Hepatocyte (in vitro differentiated cells): ENCODE data around the gene SLC34A3. TPM values are rescaled to one million over a fixed set of nuclear protein-coding genes. Genes with fewer than 3 reads are reported as not detected.

Source experiments
- DNase-seq: peaks from one replicate; pipeline ENCODE4 v3.0.0-alpha.2; 2016; ENCODE audit warnings: low spot score
- H2AFZ ChIP-seq: fragments of 200-600 bp; sonication (generic); 2 replicates; pipeline ENCODE4 v1.6.0; 2016; ENCODE audit warnings: antibody characterized with exemption, mild to moderate bottlenecking
- H3K27ac ChIP-seq: fragments of 200-600 bp; sonication (generic); 2 replicates; pipeline ENCODE4 v1.5.1; 2016; ENCODE audit warnings: mild to moderate bottlenecking
- H3K27me3 ChIP-seq: fragments of 200-600 bp; sonication (generic); 2 replicates; pipeline ENCODE4 v1.6.1; 2016
- H3K36me3 ChIP-seq: fragments of 200-600 bp; sonication (generic); replicated peaks from 2 replicates; pipeline ENCODE4 v1.5.1; 2016; ENCODE audit warnings: low read depth; ENCODE audit not compliant: insufficient read depth
- H3K4me1 ChIP-seq: fragments of 200-600 bp; sonication (generic); 2 replicates; pipeline ENCODE4 v1.5.1; 2016; ENCODE audit warnings: mild to moderate bottlenecking, moderate library complexity; ENCODE audit not compliant: insufficient read depth
- H3K4me2 ChIP-seq: fragments of 200-600 bp; sonication (generic); 2 replicates; pipeline ENCODE4 v1.6.0; 2016
- H3K4me3 ChIP-seq: fragments of 200-600 bp; sonication (generic); 2 replicates; pipeline ENCODE4 v1.5.1; 2016; ENCODE audit warnings: mild to moderate bottlenecking
- H3K79me2 ChIP-seq: fragments of 200-600 bp; sonication (generic); 2 replicates; pipeline ENCODE4 v1.6.0; 2017; ENCODE audit warnings: mild to moderate bottlenecking
- H3K9me2 ChIP-seq: fragments of 200-600 bp; sonication (generic); replicated peaks from 2 replicates; pipeline ENCODE4 v1.6.0; 2017; ENCODE audit warnings: mild to moderate bottlenecking; ENCODE audit not compliant: insufficient read depth
- H3K9me3 ChIP-seq: fragments of 200-600 bp; sonication (generic); 2 replicates; pipeline ENCODE4 v1.5.1; 2016; ENCODE audit warnings: low read depth, mild to moderate bottlenecking
- H4K20me1 ChIP-seq: fragments of 200-600 bp; sonication (generic); 2 replicates; pipeline ENCODE4 v1.6.0; 2016; ENCODE audit warnings: mild to moderate bottlenecking; ENCODE audit not compliant: insufficient read depth, poor library complexity, severe bottlenecking
- EZH2 ChIP-seq: fragments of 200-600 bp; sonication (generic); IDR thresholded peaks from 2 replicates; pipeline ENCODE4 v1.6.1; 2016; ENCODE audit warnings: antibody characterized with exemption, mild to moderate bottlenecking, borderline replicate concordance
- EZH2phosphoT487 ChIP-seq: fragments of 200-600 bp; sonication (generic); IDR thresholded peaks from one replicate; pipeline ENCODE4 v1.6.1; 2018; ENCODE audit warnings: antibody characterized with exemption, mild to moderate bottlenecking, low read depth, moderate library complexity; ENCODE audit not compliant: unreplicated experiment, severe bottlenecking
- WGBS: methylation state at CpG from one replicate; pipeline ENCODE4 v1.1.6; 2016; ENCODE audit warnings: low lambda C conversion rate; ENCODE audit errors: missing lambda C conversion rate; 5-methylcytosine and 5-hydroxymethylcytosine counted together
- polyA plus RNA-seq: library from polyadenylated mRNA; unstranded; fragments of >200 nt; fragmentation: Nextera tagmentation; extraction: Ambion mirVana; gene quantifications from 2 replicates; pipeline ENCODE4 v1.2.1, GENCODE V29; 2016
- total RNA-seq: library from RNA; depleted of rRNA; stranded (reverse); fragments of >200 nt; gene quantifications from 2 replicates; pipeline ENCODE4 v1.2.3, GENCODE V29; 2014
- TF ChIP-seq, protein P1 (sequence below): fragments of 200-600 bp; sonication (generic); IDR thresholded peaks from 2 replicates; pipeline ENCODE4 v1.5.1; 2016; ENCODE audit warnings: antibody characterized with exemption, mild to moderate bottlenecking; ENCODE audit not compliant: poor library complexity

Gene SLC34A3
- total and polyA plus RNA-seq, 2 experiments from 2014 or later = 2.7 to 4.7 TPM

DNA sequence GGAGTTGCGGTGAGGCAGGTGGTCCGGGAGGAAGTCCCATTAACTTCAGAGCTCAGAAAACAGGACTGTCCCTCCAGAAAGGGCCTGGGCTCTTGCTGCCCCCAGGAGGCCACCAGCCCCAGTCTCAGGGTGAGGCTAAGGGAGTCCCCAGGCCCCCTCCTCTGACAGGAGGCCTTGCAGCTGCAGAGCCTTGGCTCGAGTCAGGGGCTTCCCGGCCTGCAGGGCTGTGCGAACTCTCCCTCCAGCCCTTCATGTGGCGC lies 17.1 kb downstream of the SLC34A3 start:
- Histone ChIP-seq H3K9me2 (no peaks in the 10 kb centered on the region), H2AFZ (no peak overlapping the region), H3K79me2 (peaks cover 15% of the 10 kb centered on the region), H4K20me1 (peaks cover 11% of the 10 kb centered on the region), H3K4me1 (peaks cover 2% of the 10 kb centered on the region), H3K4me2 (no peak overlapping the region), H3K36me3 (no peaks in the 10 kb centered on the region), H3K27ac (no peak overlapping the region), H3K9me3 (no peaks in the 10 kb centered on the region), H3K27me3 (no peaks in the 10 kb centered on the region), H3K4me3 (no peak overlapping the region)
- WGBS = 92% methylated on average over 6 of the region's 6 CpGs
- TF ChIP-seq, protein P1, sequence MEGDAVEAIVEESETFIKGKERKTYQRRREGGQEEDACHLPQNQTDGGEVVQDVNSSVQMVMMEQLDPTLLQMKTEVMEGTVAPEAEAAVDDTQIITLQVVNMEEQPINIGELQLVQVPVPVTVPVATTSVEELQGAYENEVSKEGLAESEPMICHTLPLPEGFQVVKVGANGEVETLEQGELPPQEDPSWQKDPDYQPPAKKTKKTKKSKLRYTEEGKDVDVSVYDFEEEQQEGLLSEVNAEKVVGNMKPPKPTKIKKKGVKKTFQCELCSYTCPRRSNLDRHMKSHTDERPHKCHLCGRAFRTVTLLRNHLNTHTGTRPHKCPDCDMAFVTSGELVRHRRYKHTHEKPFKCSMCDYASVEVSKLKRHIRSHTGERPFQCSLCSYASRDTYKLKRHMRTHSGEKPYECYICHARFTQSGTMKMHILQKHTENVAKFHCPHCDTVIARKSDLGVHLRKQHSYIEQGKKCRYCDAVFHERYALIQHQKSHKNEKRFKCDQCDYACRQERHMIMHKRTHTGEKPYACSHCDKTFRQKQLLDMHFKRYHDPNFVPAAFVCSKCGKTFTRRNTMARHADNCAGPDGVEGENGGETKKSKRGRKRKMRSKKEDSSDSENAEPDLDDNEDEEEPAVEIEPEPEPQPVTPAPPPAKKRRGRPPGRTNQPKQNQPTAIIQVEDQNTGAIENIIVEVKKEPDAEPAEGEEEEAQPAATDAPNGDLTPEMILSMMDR = no peak
- TF ChIP-seq EZH2 (no peak), EZH2phosphoT487 (no peak)
- DNase-seq = no peak

DNA sequence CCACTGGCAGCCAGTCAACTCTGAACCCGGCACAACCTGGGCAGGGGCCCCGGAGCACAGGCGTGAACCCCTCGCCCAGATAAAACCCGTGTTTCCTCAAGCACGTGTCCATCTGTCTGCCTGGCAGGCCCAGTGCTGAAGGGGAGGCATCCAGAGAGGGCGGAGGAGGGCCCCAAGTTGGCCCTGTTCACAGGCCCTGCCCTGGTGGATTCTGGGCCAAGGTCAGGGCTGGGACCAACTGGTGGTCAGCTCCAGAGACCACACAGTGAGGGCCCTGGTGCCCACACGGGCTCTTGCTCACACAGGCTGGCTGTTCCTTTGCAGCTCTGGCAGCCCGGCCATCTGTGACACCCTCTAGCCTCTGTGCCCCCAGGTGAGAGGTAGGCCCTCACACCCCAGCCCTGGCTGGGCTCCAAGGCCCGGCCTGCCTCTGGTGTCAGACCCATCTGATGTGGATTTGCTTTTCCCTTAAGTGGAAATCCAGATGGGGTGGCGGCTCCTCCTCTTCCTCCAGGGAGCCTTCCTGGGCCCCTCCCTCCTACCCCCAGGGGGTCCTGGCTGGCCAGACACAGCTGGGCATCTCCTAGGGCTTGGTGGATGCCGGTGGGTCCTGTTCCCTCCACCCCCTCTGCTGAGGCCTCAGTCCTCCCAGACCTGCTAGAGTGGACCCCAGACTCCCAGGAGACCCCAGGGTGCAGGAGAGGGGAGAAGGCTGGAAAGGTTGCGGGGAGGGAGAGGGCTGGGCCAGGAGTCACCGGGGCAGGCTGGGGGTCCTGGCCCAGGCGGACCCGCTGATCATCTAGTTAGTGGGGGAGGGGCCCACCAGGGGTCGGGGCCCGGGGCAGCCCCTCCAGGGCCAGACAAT lies 19.9 kb downstream of the SLC34A3 start:
- H3K79me2 ChIP-seq = peaks cover 2% of the 10 kb centered on the region
- no peak overlapping the region for H3K27ac ChIP-seq
- H3K36me3 ChIP-seq = no peaks in the 10 kb centered on the region
- no peak overlapping the region for H3K4me2 ChIP-seq
- H3K4me1 ChIP-seq = peaks cover 8% of the 10 kb centered on the region
- no peaks in the 10 kb centered on the region for H4K20me1 ChIP-seq
- no peak overlapping the region for H2AFZ ChIP-seq
- 80% methylated on average over 14 of the region's 18 CpGs for whole genome bisulfite sequencing
- no peak overlapping the region for H3K4me3 ChIP-seq
- no peak for TF ChIP-seq EZH2
- no peaks in the 10 kb centered on the region for H3K9me3 ChIP-seq
- H3K27me3 ChIP-seq = no peaks in the 10 kb centered on the region
- no peak for DNase-seq
- no peaks in the 10 kb centered on the region for H3K9me2 ChIP-seq

DNA sequence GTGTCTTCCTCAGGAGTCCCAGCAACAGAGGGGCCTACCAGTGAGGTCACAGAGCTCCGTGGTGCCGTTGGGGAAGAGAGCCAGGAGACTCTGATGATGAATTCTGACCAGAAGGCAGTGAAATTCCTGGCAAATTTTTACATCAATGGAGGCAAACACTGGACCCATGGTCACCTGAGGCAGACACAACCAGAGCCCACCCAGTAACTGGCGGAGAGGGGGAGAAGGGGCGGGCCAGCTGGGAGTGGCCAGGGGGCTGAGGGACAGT lies 20.4 kb downstream of the SLC34A3 start, which contains the start of gene STPG3:
STPG3 (plus strand) TSS at position 93 of the 268 bp plus-strand sequence; CDS start at position 94, 1 bp downstream.
- Histone ChIP-seq H3K27ac (no peak within 1 kb of the TSS), H3K4me2 (no peak within 1 kb of the TSS), H3K9me3 (no peaks in the 10 kb centered on the region), H3K4me1 (peaks cover 11% of the 10 kb centered on the region), H3K27me3 (no peaks in the 10 kb centered on the region), H3K9me2 (no peaks in the 10 kb centered on the region), H3K36me3 (no peaks in the 10 kb centered on the region), H4K20me1 (peaks cover 4% of the 10 kb centered on the region), H2AFZ (no peak within 1 kb of the TSS), H3K79me2 (peaks cover 8% of the 10 kb centered on the region), H3K4me3 (no peak within 1 kb of the TSS)
- no peak for DNase-seq
- TF ChIP-seq EZH2 = no peak
- TF ChIP-seq, protein P1 = no peak
- TF ChIP-seq EZH2phosphoT487 = no peak
- WGBS = no CpG with 5 or more reads among the region's 4 CpGs

DNA sequence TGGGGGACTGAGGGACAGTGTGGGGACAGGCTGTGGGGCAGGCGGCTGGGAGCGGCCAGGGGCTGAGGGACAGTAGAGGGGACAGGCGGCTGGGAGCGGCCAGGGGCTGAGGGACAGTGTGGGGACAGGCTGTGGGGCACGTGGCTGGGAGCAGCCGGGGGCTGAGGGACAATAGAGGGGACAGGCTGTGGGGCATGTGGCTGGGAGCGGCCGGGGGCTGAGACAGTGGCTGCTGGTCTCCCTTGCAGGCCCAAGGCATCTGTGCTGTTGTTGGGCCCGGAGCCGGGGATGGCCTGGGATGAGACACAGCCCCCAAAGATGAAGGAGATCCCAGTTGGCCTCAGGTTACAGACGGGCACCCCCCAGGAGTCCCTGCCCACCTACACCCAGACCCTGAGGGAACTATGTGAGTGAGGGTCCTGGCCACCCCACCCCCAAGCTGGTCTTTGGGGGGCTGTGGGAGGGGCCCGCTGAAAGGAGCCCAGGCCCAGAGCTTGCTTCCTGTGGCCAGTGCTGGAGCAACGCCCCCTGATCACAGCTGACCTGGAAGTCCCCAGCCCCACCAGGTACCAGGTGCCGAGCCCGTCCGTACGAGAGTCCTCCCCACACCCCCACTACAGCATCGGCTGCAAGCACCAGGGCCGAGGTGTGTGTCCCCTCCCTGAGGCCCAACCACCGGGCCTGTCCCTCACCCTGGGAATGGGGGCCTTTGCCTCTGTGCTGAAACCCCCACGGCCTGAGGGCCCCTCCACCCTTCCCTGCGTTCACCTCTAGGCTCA lies 21.0 kb downstream of the SLC34A3 start:
- no peak for TF ChIP-seq EZH2phosphoT487
- TF ChIP-seq, protein P1 = no peak
- no peak for TF ChIP-seq EZH2
- WGBS = 92% methylated on average over 11 of the region's 22 CpGs
- DNase-seq = no peak

More for the DNA sequence above, 21.0 kb downstream of the SLC34A3 start:
- no peaks in the 10 kb centered on the region for H3K36me3 ChIP-seq
- H3K4me2 ChIP-seq = no peak overlapping the region
- H4K20me1 ChIP-seq = peaks cover 7% of the 10 kb centered on the region
- no peak overlapping the region for H3K4me3 ChIP-seq
- H3K4me1 ChIP-seq = peaks cover 15% of the 10 kb centered on the region
- H2AFZ ChIP-seq = no peak overlapping the region
- no peaks in the 10 kb centered on the region for H3K27me3 ChIP-seq
- H3K27ac ChIP-seq = no peak overlapping the region
- no peaks in the 10 kb centered on the region for H3K9me2 ChIP-seq
- no peaks in the 10 kb centered on the region for H3K9me3 ChIP-seq
- peaks cover 13% of the 10 kb centered on the region for H3K79me2 ChIP-seq
